ENCODE data around the gene CD2.
"Not testable (repeated sequence)": the region's sequence is repeated elsewhere in the genome, so short reads cannot be mapped to it uniquely, and the experiment has no call there.

CD2 gene

DNA sequence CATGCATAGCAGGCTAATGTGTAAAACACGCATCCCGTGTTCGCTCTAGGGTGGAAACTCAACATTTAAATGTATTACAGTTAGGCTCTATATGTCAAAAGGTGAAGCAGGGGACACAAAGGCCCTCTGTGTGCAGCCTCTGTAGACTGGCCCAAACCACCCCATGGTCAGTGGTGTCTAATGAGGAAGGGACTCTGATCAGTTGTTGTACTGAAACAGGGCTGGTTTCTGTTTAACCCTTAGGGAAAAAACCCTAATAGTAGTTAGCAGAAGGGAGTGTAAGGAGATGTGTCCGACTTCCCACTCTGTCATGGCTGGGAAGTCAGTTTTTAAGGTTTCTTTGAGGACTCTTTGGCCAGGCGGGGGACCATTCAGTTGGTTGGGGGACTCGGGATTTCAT, 21.5 kb upstream of the CD2 start:
- no peak for DNase-seq

DNA sequence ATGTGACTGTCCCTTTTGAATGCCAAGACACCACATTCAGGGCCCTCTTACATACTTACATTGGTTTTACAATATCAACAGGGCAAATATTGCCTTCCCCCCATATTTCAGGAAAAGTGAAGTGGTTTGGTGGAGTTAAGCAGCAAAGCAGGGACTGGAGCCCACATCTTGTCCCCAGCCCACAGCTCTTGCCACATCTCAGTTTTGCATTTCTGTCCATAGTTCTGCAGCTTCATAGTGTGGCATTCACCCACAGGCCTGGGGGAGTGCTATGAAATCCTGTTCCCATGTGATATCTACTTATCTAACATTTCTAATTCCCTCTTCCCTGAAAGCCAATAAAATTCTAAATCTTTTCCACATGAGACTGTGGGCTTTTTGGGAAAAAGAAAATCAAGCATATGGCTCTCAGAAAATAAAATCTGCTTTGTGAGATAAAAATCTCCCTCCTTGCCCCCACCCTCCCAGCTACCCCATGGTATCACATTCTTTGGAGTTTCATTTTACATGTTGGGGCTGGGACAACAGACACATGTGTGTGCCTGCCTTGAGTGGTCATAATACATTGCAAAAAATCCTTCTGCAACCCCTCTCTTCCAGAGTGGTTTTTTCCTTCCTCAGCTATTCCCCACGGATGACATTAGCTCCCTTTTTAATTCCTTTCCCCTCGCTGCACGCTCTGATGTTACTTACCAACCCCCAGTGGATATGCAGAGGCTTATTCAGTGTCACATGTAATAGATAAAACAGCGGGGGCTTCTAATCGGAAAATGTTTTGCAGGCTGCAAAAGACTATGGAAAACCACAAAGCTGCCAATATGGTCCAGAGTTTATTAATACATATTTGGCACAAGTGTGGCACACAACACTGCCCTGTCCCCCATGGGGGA, 20.5 kb upstream of the CD2 start:
- DNase-seq, result no peak

DNA sequence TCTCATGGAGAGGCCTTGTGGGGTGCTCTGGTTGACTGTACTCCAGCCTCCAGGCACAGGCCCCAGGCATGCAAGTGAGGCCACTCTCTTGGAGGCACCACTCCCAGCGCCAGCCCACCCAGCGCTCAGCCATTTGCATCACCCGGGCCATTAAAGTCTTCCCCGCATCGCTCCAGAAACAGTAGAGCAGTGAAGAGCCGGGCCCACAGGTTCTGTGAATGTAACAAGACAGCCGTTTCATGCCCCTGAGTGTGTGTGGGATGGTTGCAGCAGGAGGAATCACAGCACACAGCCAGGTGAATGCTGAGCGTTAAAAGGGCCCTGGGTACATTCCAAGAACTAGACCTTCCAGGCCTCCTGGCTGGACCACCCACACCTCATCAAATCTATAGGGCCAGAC, 19.0 kb upstream of the CD2 start:
- DNase-seq, result no peak

DNA sequence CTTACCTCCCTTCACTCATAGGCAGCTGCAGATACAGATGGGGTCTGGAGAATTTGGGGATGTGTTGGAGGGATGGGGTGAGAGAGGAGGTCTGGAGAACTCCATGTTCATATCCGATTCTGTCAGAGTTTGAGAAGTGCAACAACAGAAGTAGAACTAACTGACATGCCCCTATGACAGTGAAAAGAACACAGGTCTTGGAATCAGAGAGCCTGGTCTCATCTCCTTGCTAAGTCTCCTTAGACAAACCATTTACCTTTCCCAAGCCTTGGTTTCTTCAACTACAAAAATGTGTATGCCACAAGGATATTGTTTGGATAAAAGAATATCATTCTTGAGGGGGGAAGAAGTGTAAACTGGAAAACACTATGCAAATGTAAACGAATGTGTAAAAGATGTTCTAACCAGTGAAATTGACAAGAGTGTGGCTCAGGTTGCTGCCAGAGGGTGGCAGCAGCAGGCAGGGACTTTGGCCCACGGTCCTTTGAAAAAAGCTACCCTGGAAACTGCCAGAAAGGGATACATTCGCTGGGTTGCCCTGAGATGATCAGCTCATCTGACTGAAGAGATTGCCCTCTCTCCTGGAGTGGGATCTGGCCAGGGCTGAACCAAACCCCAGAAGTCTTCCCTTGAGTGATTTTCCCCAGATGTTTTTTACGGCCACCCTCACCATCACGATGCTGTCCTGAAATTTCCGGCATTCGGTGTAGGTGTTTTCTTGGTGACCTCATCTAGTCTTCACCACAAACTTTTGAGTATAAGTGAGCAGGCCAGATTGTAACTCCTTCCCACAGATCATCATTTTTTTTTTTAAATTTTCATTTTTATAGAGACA, 17.0 kb upstream of the CD2 start:
- peak; percentile 45 for DNase-seq

DNA sequence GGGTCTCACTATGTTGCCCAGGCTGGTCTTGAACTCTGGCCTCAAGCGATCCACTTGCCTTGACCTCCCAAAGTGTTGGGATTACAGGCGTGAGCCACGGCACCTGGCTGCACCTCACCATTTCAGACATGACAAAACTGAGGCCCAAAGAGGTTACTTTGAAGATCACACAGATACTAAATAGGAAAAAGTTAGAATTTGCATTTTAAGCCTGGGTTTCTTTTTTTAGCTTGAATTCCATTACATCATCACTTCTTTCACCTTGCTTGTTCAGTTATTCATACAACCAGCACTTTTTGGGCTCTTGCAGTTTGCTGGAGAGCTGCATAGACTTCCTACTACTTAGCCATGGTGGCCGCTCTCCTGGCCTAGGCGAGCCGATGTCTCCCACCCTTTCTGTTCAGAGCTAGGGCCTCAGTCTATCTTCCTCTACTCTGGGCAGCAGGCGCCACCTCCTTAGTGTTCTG, 16.3 kb upstream of the CD2 start:
- DNase-seq, result no peak

DNA sequence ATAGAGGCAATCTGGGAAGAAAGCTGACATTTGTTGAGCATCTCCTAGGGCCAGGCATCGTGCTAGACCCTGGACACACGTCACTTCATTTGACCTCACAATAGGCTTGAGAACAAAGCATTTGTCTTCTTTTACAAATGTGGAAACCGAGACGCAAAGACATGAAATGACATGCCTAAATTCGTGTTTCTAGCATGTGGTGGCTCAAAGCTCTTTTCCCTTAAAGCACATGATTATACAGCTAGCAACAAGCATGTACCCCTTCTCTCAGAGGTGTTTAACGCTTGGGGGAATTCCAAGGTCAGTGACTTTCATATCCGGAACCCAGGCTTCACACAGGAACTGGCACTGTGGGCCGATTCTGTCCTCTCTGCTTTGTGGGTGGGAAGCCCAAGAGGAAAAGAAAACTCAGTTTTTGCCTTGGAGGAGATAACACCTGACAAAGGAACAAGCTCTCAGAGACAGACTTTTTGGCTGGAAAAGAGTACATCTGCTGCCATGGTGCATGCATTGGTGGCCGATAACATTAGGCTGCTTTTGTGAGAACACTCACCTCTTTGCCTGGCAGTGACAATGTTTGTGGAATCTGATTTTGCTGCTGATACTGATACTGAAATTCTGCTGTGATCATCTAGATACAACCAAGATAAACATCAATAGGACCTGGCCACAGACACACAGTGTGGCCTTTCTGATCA, 15.4 kb upstream of the CD2 start:
- DNase-seq, result peak; percentile 25

DNA sequence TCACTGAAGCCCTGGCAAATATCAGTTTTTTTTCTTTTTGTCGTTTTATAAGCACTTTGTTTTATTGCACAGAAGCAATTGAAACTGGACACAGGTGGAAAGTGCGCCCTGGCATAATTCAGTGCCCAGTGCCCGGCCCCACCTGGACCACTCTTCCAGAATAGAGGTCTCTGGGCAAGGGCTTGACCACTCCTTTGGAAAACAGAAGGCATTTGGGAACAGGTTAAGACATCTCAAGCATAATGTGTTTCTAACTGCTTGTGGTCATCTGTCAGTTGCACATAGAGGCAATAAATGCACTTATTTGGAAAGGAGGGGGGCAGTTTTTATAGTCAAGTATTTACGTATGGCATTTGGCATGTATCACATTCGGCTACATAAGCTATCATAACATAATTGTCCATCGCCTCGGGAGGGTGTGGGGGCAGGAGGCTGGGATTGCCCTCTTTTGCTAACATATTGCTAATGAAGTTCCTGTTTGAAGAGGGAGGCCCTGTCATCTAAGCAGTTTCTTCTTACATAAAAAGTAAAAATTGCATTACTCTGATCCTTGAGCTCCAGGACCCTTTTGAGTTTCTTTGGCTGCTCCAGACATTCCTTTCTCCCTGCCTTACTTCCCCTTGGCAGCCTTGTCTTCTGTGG, 14.7 kb upstream of the CD2 start:
- DNase-seq, result no peak

DNA sequence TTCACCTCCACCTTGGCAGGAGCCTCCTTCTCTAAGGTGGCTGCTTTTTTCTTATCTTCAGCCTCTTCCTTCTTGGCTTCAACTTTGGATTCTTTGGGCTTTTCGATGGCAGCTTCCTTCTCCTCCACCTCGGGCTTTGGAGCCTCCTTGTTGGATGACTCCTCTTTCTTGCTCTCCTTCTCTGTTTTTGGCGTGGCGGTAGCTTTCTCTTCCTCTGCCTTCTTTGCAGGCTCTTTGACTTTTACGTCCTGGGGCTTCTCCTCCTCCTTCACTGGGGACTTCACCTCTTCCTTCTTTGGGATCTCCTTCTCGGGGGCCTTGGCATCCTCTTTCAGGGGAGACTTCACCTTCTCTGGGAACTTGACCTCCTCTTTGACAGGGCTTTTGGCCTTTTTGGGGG, 13.9 kb upstream of the CD2 start:
- no peak for DNase-seq

DNA sequence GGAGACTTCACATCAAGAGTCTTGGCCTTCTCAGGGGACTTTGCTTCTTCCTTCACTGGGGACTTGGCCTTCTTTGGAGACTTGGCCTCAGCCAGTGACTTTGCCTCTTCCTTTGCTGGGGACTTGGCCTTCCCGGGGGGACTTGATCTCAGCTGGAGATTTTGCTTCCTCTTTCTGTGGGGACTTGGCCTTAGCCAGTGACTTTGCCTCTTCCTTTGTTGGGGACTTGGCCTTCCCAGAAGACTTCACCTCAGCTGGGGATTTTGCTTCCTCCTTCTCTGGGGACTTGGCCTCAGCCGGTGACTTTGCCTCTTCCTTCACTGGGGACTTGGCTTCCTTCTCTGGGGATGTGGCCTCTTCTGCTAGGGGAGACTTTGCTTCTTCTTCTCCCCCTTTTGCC, 13.5 kb upstream of the CD2 start:
- DNase-seq, result no peak

DNA sequence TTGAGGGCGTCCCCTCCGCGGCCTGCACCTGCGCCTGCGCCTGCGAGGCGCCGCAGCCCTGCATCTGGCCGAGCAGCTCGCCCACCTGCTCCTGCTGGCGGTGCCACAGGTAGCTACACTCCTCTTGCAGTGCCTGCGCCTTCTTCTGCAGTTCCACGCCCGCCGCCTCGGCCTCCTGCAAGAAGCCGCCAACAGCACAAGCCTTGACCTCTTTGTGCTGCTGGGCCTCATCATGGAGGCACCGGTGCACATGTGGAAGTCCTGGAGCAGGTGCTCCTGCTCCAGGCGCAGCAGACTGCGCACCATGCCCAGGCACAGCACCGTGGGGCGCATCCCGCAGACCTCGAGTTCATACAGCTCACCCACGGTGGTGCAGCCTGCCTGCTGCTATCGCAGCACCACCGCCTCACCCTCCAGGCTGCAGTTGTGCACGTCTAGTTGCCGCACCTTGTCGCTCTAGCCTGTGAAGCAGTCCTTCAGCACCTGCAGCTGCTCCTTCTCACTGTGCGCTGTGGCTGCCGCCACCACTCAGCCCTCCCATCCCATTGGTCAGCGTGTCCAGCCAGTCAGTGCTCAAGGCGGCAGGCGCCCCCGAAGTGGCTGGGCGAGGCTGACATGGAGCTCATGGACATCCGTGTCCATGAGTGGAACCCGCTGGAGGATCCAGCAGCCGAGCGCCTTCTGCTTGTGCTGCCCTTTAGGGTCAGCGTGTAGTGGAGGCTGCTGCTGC, 12.2 kb upstream of the CD2 start:
- no peak for DNase-seq

DNA sequence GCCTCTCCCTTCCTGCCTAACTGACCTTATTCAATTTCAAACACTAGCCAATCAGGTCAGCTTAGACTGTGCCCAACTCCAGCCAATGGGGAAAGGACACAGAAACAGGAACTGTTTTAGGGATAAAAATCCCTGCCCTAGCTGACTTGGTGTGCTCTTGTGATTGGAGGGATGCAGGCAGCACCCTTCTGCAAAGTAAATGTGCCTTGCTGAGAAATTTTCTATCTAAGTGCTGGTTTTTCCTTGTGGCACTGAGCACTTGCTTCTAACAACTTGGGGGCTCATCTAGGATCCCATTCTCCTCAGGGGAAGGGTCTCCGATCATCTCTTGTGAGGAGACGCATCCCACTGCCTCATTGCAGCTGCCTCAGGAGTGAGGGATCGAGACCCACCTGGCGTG, 10.7 kb upstream of the CD2 start:
- no peak for DNase-seq

DNA sequence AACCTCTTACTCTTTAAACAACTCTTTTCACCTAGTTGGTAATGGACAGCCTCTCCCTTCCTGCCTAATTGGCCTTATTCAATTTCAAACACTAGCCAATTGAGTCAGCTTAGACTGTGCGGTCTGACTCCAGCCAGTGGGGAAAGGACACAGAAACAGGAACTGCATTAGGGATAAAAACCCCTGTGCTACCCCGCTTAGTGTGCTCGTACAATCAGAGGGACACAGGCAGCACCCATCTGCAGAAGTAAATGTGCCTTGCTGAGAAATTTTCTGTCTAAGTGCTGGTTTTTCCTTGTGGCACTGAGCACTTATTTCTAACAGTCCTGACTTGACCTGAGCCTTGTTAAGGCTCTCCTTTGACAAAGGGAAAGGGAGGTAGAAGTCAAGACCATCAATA, 6.0 kb upstream of the CD2 start:
- DNase-seq, result no peak

DNA sequence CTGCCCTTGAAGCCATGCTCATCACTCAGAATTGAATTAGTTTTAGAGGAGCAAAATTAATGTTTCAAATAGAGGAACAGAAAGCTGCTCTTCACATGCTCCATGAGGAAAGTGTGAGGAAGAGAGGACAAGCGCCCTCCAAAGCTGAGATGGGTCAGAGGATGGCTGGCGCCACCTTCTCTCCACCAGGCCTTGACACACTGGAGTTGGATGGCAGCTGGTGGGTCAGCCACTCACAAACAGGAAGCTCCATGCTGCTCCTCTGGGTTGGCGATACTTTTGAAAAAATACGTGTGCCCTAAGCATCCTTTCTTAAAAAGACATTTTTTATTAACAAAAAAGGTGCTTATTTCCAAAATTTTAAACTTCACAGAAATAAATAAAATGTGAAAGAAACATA, 3.1 kb upstream of the CD2 start:
- no peak for DNase-seq

DNA sequence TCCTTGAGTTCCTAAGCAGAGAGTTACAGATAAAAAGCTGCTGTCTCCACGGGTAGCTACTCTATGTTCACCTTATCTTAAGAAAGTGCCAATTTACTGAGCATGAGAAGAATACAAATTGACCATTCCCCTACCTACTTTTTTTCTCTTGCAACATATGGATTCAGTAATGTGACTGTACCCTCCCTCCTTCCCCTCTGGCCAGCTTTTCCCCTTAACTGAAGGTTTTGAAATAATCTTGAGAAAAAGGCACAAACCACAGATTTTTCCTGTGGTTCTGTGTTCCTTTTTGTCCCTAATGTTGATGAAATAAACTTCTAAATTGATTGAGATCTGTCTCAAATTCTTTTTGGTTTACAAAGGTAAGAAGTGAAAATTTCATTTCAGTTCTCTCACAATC, 2.6 kb upstream of the CD2 start:
- no peak for DNase-seq

DNA sequence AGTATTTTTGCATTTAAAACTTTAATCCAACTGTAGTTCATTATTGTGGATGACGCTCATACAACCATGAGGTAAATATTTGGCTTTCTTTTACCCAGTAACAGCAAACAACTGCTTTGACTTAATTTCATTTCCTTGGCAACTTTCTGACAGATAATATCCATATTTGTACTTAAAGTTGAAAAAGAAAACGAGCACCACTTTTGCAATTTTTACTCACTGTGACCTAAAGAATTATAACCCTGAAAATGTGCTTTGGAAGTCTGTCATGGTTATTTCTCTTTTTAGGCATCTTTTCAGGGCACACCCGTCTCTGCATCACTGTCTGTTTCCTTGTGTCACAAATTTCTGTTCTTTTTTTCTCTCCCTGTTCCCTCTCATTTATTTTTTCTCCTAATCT, 918 bp upstream of the CD2 start:
- no peak for DNase-seq

DNA sequence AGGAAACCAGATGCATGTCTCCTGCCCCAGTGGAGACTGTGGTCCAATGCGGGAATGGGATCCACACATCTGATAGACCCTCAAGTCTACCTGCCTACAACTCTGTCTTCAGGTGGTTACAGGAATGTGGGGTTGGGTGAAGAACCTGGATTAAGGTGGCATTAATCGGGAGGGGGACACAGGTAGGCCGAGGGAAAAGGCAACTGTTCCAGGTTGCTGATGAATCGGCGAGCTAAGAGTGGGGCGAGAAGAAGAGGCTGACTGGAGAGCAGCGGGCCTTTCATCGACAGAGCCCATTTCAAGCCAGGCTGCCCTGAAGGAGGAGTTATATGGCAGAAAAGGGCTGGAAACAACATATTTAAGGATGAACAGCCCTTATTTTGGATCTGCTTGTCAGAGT, 836 bp downstream of the CD2 start:
- no peak for DNase-seq

DNA sequence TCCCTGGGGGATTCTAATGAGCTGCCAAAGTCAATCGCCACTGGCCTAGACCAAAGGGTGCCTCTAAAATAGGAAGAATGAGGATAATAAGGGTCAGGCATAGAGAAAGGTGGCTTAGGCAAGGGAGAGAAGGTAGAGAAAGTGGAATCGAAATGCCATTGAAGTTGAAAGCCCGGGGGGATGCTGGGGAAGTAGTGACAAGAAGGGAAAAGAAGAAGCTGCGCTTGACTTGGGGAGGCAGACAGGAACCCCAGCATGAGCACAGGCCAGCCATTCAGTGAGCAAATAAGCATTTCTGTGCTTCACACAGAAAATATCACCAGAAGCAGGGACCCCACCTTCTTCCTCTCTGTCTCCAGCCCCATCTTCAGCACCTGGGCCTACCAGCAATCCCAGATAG, 1.5 kb downstream of the CD2 start:
- DNase-seq, result no peak

DNA sequence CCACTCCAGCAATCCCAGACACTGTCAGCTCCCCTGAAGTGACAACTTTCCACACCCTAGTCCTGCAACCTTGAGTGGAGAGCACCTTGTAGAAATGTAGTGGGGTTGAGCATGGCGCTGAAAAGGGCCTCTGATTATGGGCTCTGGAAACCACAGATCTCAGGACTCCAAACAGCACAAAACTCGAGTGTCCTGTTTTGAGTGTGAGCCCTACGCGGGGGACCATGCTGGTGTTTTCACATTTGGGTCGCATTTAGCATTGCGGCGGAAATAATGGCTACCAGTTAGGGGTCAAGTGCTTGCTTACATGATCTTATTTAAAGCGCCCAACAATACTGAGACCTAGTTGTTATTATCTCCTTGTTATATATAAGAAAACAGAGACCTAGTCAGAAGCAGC, 1.9 kb downstream of the CD2 start:
- not testable (repeated sequence) for DNase-seq

DNA sequence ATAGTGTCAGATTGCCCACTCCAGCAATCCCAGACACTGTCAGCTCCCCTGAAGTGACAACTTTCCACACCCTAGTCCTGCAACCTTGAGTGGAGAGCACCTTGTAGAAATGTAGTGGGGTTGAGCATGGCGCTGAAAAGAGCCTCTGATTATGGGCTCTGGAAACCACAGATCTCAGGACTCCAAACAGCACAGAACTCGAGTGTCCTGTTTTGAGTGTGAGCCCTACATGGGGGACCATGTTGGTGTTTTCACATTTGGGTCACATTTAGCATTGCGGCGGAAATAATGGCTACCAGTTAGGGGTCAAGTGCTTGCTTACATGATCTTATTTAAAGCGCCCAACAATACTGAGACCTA, 4.2 kb downstream of the CD2 start:
- not testable (repeated sequence) for DNase-seq

DNA sequence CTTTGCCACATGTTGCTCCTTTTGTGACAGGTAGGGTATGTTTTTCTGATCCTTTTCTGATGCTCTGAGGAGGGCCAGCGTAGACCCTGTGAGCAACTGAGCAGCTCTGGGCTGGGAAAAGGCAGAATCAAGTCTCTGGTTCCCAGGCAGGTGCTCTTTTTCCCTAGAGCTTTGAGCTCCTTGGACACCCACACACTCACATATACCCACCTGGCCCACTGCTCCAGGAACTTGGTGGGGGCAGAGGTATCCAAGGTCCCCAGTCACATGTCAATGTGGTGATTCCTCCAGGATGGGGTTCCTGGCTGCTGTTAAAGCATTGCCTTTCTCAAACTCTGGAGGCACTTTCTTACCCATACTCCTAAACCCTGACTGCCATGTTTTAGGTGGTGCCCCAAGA, 5.4 kb downstream of the CD2 start:
- DNase-seq, result no peak

DNA sequence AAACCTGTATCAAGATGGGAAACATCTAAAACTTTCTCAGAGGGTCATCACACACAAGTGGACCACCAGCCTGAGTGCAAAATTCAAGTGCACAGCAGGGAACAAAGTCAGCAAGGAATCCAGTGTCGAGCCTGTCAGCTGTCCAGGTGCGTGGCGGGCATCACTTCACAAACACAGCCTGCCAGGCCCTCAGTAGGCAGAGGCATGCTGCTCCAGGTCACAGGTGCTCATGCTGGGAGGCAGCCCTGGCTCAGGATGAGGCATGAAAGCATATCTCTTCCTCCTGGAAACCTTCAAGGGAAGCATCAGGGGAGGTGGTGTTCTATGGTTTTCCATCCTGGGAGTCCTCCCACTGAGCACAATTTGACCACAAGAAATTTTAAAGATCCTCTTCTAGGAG, 6.3 kb downstream of the CD2 start:
- no peak for DNase-seq

DNA sequence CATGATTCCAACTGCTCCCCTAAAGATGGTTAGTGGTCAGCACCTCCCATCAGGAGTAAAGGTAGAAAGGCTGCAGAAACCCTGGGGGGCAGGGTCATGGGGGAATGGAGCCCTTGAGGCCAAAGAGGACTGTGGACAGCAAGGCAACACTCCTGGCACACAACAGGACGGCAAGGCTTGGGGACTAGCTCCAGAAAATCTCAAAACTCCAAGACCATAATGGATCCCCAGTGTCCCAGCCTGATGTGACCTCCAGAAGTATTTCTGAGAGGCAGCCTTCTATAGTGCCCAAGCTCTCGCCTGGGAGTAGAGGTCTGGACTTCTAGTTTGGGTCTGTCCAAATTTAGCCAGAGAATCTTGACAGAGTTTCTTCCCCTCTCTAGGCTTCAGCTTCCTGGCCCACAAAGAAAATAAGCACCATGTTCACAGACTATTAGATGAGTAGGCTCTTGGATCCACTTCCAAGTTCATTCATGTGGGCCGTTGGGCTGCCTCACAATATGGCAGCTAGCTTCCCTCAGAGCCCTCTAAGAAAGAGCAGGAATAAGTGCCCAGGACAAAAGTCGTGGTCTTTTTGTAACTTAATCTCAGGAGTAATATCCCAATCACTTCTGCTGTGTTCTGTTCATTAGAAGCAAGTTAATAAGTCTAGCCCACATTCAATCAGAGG, 6.9 kb downstream of the CD2 start:
- no peak for DNase-seq
